ENCODE data around the gene VOPP1.

GRCh38 chr7:55574051-55574717 lies 1.9 kb upstream of the VOPP1 start:
- TF ChIP-seq EZH2phosphoT487 (conservative IDR thresholded peaks at IDR 0.05; ENCODE audit: low read length) (no peak), CTCF (IDR thresholded peaks at IDR 0.05; ENCODE audit: insufficient read depth, low read length, poor library complexity, severe bottlenecking) (no peak)
